CD14-positive monocyte (primary cell): ENCODE measurements around the gene GNA12. TPM values are rescaled to one million over a fixed set of nuclear protein-coding genes. Genes with fewer than 3 reads are reported as not detected.
A peak's percentile ranks its signal among the peaks of the same experiment; 100 is the strongest.

ENCODE experiments used
- DNase-seq, 3 donors: peaks; one replicate each; pipeline ENCODE4 v3.0.0-alpha.2; 2011 to 2022
- H2AFZ ChIP-seq: 2 replicates; pipeline ENCODE4 v1.6.0; 2012; ENCODE audit warnings: mild to moderate bottlenecking, low read depth, low read length, inconsistent platforms; ENCODE audit not compliant: insufficient read depth, poor library complexity, severe bottlenecking
- H3K27ac ChIP-seq, 2 donors: 1 replicate in 1 of 2; 2 replicates in 1 of 2; pipeline ENCODE4 v1.5.1; 2012 to 2013; ENCODE audit warnings: low read length in 2 of 2, control low read depth in 1 of 2, inconsistent platforms in 1 of 2, low read depth in 1 of 2, mild to moderate bottlenecking in 1 of 2
- H3K27me3 ChIP-seq, 2 donors: one replicate each; pipeline versions ENCODE4 v1.6.0 to v1.6.1; 2011 to 2013; ENCODE audit warnings: low read length in 2 of 2; ENCODE audit not compliant: control insufficient read depth in 2 of 2, insufficient read depth in 2 of 2
- H3K36me3 ChIP-seq, 2 donors: replicated peaks in 1 of 2; 1 replicate in 1 of 2; 2 replicates in 1 of 2; pipeline versions ENCODE4 v1.5.1 to v1.6.1; 2012 to 2013; ENCODE audit warnings: low read length in 2 of 2, control low read depth in 1 of 2, inconsistent platforms in 1 of 2, mild to moderate bottlenecking in 1 of 2; ENCODE audit not compliant: insufficient read depth in 2 of 2, control insufficient read depth in 1 of 2
- H3K4me1 ChIP-seq, 2 donors: 1 replicate in 1 of 2; 2 replicates in 1 of 2; pipeline versions ENCODE4 v1.5.1 to v1.6.1; 2012 to 2013; ENCODE audit warnings: low read length in 2 of 2, control low read depth in 1 of 2, inconsistent platforms in 1 of 2, mild to moderate bottlenecking in 1 of 2, moderate library complexity in 1 of 2; ENCODE audit not compliant: insufficient read depth in 2 of 2, control insufficient read depth in 1 of 2
- H3K4me2 ChIP-seq: replicated peaks from 2 replicates; pipeline ENCODE3; 2012; ENCODE audit warnings: low read length, moderate library complexity, mild to moderate bottlenecking; ENCODE audit not compliant: poor library complexity, severe bottlenecking; ENCODE audit errors: extremely low read depth
- H3K4me3 ChIP-seq, 3 experiments: fragments of 200-600 bp in 1 of 3; sonication (generic) in 1 of 3; replicated peaks in 1 of 3; 1 replicate in 2 of 3; 2 replicates in 1 of 3; pipeline ENCODE4 v1.5.1; 2011 to 2013; ENCODE audit warnings: low read length in 3 of 3, mild to moderate bottlenecking in 3 of 3, control low read depth in 2 of 3, low read depth in 2 of 3, inconsistent platforms in 1 of 3, moderate library complexity in 1 of 3
- H3K79me2 ChIP-seq: 2 replicates; pipeline ENCODE4 v1.6.0; 2012; ENCODE audit warnings: mild to moderate bottlenecking, control low read depth, inconsistent platforms, low read length, moderate library complexity; ENCODE audit not compliant: insufficient read depth
- H3K9ac ChIP-seq: 2 replicates; pipeline ENCODE4 v1.6.0; 2017; ENCODE audit warnings: low read length, mild to moderate bottlenecking; ENCODE audit not compliant: insufficient read depth, poor library complexity, severe bottlenecking
- H3K9me3 ChIP-seq, 2 donors: replicated peaks in 1 of 2; 1 replicate in 1 of 2; 2 replicates in 1 of 2; pipeline versions ENCODE4 v1.5.1 to v1.6.1; 2012 to 2013; ENCODE audit warnings: low read length in 2 of 2, control low read depth in 1 of 2; ENCODE audit not compliant: control insufficient read depth in 1 of 2, insufficient read depth in 1 of 2
- H4K20me1 ChIP-seq: 2 replicates; pipeline ENCODE4 v1.6.0; 2012; ENCODE audit warnings: mild to moderate bottlenecking, low read length, control low read depth, moderate library complexity; ENCODE audit not compliant: insufficient read depth
- H3K27ac Mint-ChIP-seq, 7 donors: one replicate each; pipeline ENCODE4 v1.8.0; 2020; ENCODE audit warnings: mild to moderate bottlenecking in 7 of 7, mixed read lengths in 7 of 7, moderate library complexity in 6 of 7, inconsistent platforms in 2 of 7
- H3K27me3 Mint-ChIP-seq, 3 donors: one replicate each; pipeline ENCODE4 v1.8.0; 2021 to 2022; ENCODE audit warnings: low read depth in 3 of 3, mild to moderate bottlenecking in 3 of 3, mixed read lengths in 3 of 3, moderate library complexity in 3 of 3, inconsistent platforms in 1 of 3
- H3K36me3 Mint-ChIP-seq, 2 donors: one replicate each; pipeline ENCODE4 v1.8.0; 2020; ENCODE audit warnings: mixed read lengths in 2 of 2, inconsistent platforms in 1 of 2, mild to moderate bottlenecking in 1 of 2
- H3K4me1 Mint-ChIP-seq: one replicate; pipeline ENCODE4 v1.8.0; 2020; ENCODE audit warnings: mild to moderate bottlenecking, mixed read lengths
- H3K4me3 Mint-ChIP-seq, 2 donors: one replicate each; pipeline ENCODE4 v1.8.0; 2020; ENCODE audit warnings: mild to moderate bottlenecking in 2 of 2, mixed read lengths in 2 of 2, moderate library complexity in 1 of 2
- H3K9me3 Mint-ChIP-seq, 7 donors: one replicate each; pipeline ENCODE4 v1.8.0; 2020 to 2022; ENCODE audit warnings: mixed read lengths in 7 of 7, mild to moderate bottlenecking in 6 of 7, moderate library complexity in 6 of 7, inconsistent platforms in 2 of 7
- CTCF ChIP-seq: fragments of 200-600 bp; IDR thresholded peaks from one replicate; pipeline ENCODE4 v1.8.0; 2022; ENCODE audit warnings: antibody characterized with exemption, mild to moderate bottlenecking
- WGBS: methylation state at CpG from one replicate; pipeline ENCODE4 v1.1.5; 2013; ENCODE audit warnings: missing lambda C conversion rate; ENCODE audit not compliant: insufficient coverage; 5-methylcytosine and 5-hydroxymethylcytosine counted together
- intact Hi-C, 2 donors: fragments of 100-400 bp; cut with micrococcal nuclease; formaldehyde crosslinking; loops; one replicate each; pipeline versions ENCODE4 v1.15.0 to v1.15.1; 2023
- polyA plus RNA-seq, 3 donors: library from polyadenylated mRNA; depleted of rRNA in 1 of 3; unstranded in 2 of 3; stranded (reverse) in 1 of 3; fragments of 300-500 nt in 2 of 3; fragments of >200 nt in 1 of 3; fragmentation: Illumina TruSeq in 2 of 3; gene quantifications; 1 replicate in 2 of 3; 2 replicates in 1 of 3; pipeline ENCODE4 v1.2.3, GENCODE V29; 2012 to 2021

GNA12 gene
- polyA plus RNA-seq, 3 donors, result 3.4 to 25.9 (median 10.6) TPM

- WGBS, result no CpG with 5 or more reads among the region's 2 CpGs
- Histone ChIP-seq H3K4me3 (no peak overlapping the region), H3K27me3 (no peaks in the 10 kb centered on the region), H3K9ac (no peak overlapping the region), H3K4me1 (no peaks in the 10 kb centered on the region), H3K36me3 (peaks cover 0 to 6% of the 10 kb centered on the region in 2 donors), H2AFZ (no peak overlapping the region), H3K79me2 (peaks cover 23% of the 10 kb centered on the region), H3K4me2 (no peak overlapping the region), H3K27ac (no peak overlapping the region), H3K9me3 (no peaks in the 10 kb centered on the region), H4K20me1 (peaks cover 60% of the 10 kb centered on the region)
- peaks cover 37 to 57% of the 10 kb centered on the region in 2 donors for H3K36me3 Mint-ChIP-seq
- H3K27ac Mint-ChIP-seq, result no peak overlapping the region
- H3K9me3 Mint-ChIP-seq, result no peaks in the 10 kb centered on the region
- H3K4me3 Mint-ChIP-seq, result no peak overlapping the region
- peak in 1 of 3 donors; percentile 23 for DNase-seq
- H3K27me3 Mint-ChIP-seq, result peaks cover 0 to 2% (median 0%) of the 10 kb centered on the region in 3 donors
- intact Hi-C loops, result no loop called here
- H3K4me1 Mint-ChIP-seq, result peaks cover 17% of the 10 kb centered on the region
- no peak for TF ChIP-seq CTCF
Measured at GRCh38 chr7:2826771-2827170, 17.3 kb downstream of the GNA12 start.

GRCh38 chr7:2825559-2826227 lies 18.4 kb downstream of the GNA12 start:
- no peak for TF ChIP-seq CTCF
- peak overlapping the region in 2 of 7 donors; percentile 22 to 48 for H3K27ac Mint-ChIP-seq
- peaks cover 0 to 6% of the 10 kb centered on the region in 2 donors for H3K36me3 ChIP-seq
- H3K27me3 Mint-ChIP-seq, result peaks cover 0 to 3% (median 0%) of the 10 kb centered on the region in 3 donors
- H3K36me3 Mint-ChIP-seq, result peaks cover 35 to 50% of the 10 kb centered on the region in 2 donors
- H3K9me3 Mint-ChIP-seq, result no peaks in the 10 kb centered on the region
- no peaks in the 10 kb centered on the region for H3K9me3 ChIP-seq
- peaks cover 5% of the 10 kb centered on the region in 2 donors for H3K4me1 ChIP-seq
- H3K27me3 ChIP-seq, result no peaks in the 10 kb centered on the region
- no peak for DNase-seq
- no peak overlapping the region for H3K4me2 ChIP-seq
- 82% methylated on average over 16 of the region's 20 CpGs for WGBS
- H3K4me3 Mint-ChIP-seq, result no peak overlapping the region
- no peak overlapping the region for H3K9ac ChIP-seq
- intact Hi-C loops, result no loop called here
- H3K27ac ChIP-seq, result no peak overlapping the region
- peaks cover 28% of the 10 kb centered on the region for H3K4me1 Mint-ChIP-seq
- H4K20me1 ChIP-seq, result peaks cover 68% of the 10 kb centered on the region
- no peak overlapping the region for H2AFZ ChIP-seq
- H3K79me2 ChIP-seq, result peaks cover 22% of the 10 kb centered on the region
- no peak overlapping the region for H3K4me3 ChIP-seq
